ENCODE results near the gene EXOSC2.

The EXOSC2 gene

GRCh38 chr9:130718562-130718961, 25.0 kb downstream of the EXOSC2 start:
- H3K4me3 ChIP-seq (ENCODE audit: low read length) = no peak overlapping the region
- no peak for TF ChIP-seq CTCF (IDR thresholded peaks at IDR 0.05; ENCODE audit: insufficient read depth, low read depth, low read length, missing control alignments)
- no peak for DNase-seq (ENCODE audit: low read depth)

- no peak for TF ChIP-seq CTCF (IDR thresholded peaks at IDR 0.05; ENCODE audit: insufficient read depth, low read depth, low read length, missing control alignments)
- no peak for DNase-seq (ENCODE audit: low read depth)
- H3K4me3 ChIP-seq (ENCODE audit: low read length) = no peak overlapping the region
Observed at GRCh38 chr9:130720762-130721161, 27.2 kb downstream of the EXOSC2 start.

GRCh38 chr9:130728721-130729120, 35.1 kb downstream of the EXOSC2 start:
- DNase-seq (ENCODE audit: low read depth) = peak; percentile 69
- H3K4me3 ChIP-seq (ENCODE audit: low read length) = no peak overlapping the region
- TF ChIP-seq CTCF (IDR thresholded peaks at IDR 0.05; ENCODE audit: insufficient read depth, low read depth, low read length, missing control alignments) = no peak

- H3K4me3 ChIP-seq (ENCODE audit: low read length) = no peak overlapping the region
- DNase-seq (ENCODE audit: low read depth) = no peak
- no peak for TF ChIP-seq CTCF (IDR thresholded peaks at IDR 0.05; ENCODE audit: insufficient read depth, low read depth, low read length, missing control alignments)
Observed at GRCh38 chr9:130729145-130729544, 35.6 kb downstream of the EXOSC2 start.

GRCh38 chr9:130731355-130731754, 37.8 kb downstream of the EXOSC2 start:
- no peak for DNase-seq (ENCODE audit: low read depth)
- no peak for TF ChIP-seq CTCF (IDR thresholded peaks at IDR 0.05; ENCODE audit: insufficient read depth, low read depth, low read length, missing control alignments)
- H3K4me3 ChIP-seq (ENCODE audit: low read length) = no peak overlapping the region

- no peak overlapping the region for H3K4me3 ChIP-seq (ENCODE audit: low read length)
- TF ChIP-seq CTCF (IDR thresholded peaks at IDR 0.05; ENCODE audit: insufficient read depth, low read depth, low read length, missing control alignments) = no peak
- DNase-seq (ENCODE audit: low read depth) = peak; percentile 16
Observed at GRCh38 chr9:130732136-130732535, 38.6 kb downstream of the EXOSC2 start.

GRCh38 chr9:130732793-130733221, 39.2 kb downstream of the EXOSC2 start:
- DNase-seq (ENCODE audit: low read depth) = no peak
- no peak for TF ChIP-seq CTCF (IDR thresholded peaks at IDR 0.05; ENCODE audit: insufficient read depth, low read depth, low read length, missing control alignments)
- H3K4me3 ChIP-seq (ENCODE audit: low read length) = no peak overlapping the region
